Omental fat pad (tissue), 4 donors: ENCODE results near the gene MPRIP. TPM values are rescaled to one million over a fixed set of nuclear protein-coding genes. Genes with fewer than 3 reads are reported as not detected.
"Not testable (repeated sequence)": the region's sequence is repeated elsewhere in the genome, so short reads cannot be mapped to it uniquely, and the experiment has no call there.

Experiments
- ATAC-seq: fragments of 150-250 bp; one replicate; pipeline ENCODE4 v1.9.1; 2016; ENCODE audit warnings: mild to moderate bottlenecking, moderate library complexity; ENCODE audit not compliant: low FRiP score
- DNase-seq: peaks from one replicate; pipeline ENCODE4 v3.0.0-alpha.2; 2019; ENCODE audit warnings: low spot score
- CTCF ChIP-seq, 3 donors: fragments of 450-650 bp; IDR thresholded peaks; one replicate each; pipeline ENCODE4 v1.5.1; 2016 to 2017; ENCODE audit warnings: antibody characterized with exemption in 3 of 3, mild to moderate bottlenecking in 3 of 3, moderate library complexity in 2 of 3
- total RNA-seq, 4 donors: library from RNA; depleted of rRNA; stranded (reverse); fragments of >200 nt; gene quantifications; one replicate each; pipeline ENCODE4 v1.1.0, GENCODE V29; 2016

MPRIP gene
- total RNA-seq, 4 donors from 2014 or later, result 68.6 to 196 (median 125) TPM

- no peak for ATAC-seq
- TF ChIP-seq CTCF (IDR thresholded peaks at IDR 0.05), result no peak
- DNase-seq, result no peak
Observed at GRCh38 chr17:17183744-17184143, 141.5 kb downstream of the MPRIP start.

- DNase-seq, ATAC-seq: not testable (repeated sequence)
Observed at GRCh38 chr17:17184985-17185757, 142.9 kb downstream of the MPRIP start.

- no peak for TF ChIP-seq CTCF (IDR thresholded peaks at IDR 0.05)
- ATAC-seq (no peak), DNase-seq (no peak)
Observed at GRCh38 chr17:17186051-17186450, 143.8 kb downstream of the MPRIP start.

- ATAC-seq (no peak), DNase-seq (no peak)
- TF ChIP-seq CTCF (IDR thresholded peaks at IDR 0.05), result no peak
Observed at GRCh38 chr17:17186551-17187505, 144.6 kb downstream of the MPRIP start.

GRCh38 chr17:17188586-17188985 lies 146.3 kb downstream of the MPRIP start:
- no peak for TF ChIP-seq CTCF (IDR thresholded peaks at IDR 0.05)

GRCh38 chr17:17189559-17189958 lies 147.3 kb downstream of the MPRIP start:
- ATAC-seq, result no peak
- no peak for TF ChIP-seq CTCF (IDR thresholded peaks at IDR 0.05)
- DNase-seq, result no peak

More at GRCh38 chr17:17188586-17188985, 146.3 kb downstream of the MPRIP start:
- ATAC-seq (no peak), DNase-seq (no peak)

GRCh38 chr17:17190188-17190587 lies 147.9 kb downstream of the MPRIP start:
- no peak for TF ChIP-seq CTCF (IDR thresholded peaks at IDR 0.05)
- no peak for DNase-seq
- ATAC-seq, result no peak
